Loucy (cell line): ENCODE results near the gene KCMF1.

Source experiments
- CTCF ChIP-seq: fragments of 200-600 bp; sonication (generic); conservative IDR thresholded peaks from 2 replicates; pipeline ENCODE4 v1.5.1; 2014; ENCODE audit warnings: mild to moderate bottlenecking, antibody characterized with exemption, low read length
- EZH2phosphoT487 ChIP-seq: fragments of 200-600 bp; IDR thresholded peaks from 2 replicates; pipeline ENCODE4 v1.6.1; 2018; ENCODE audit warnings: antibody characterized with exemption, mild to moderate bottlenecking, moderate library complexity, borderline replicate concordance

GRCh38 chr2:84954329-84954728, 16.6 kb upstream of the KCMF1 start:
- TF ChIP-seq CTCF = no peak
- no peak for TF ChIP-seq EZH2phosphoT487
